Measurements from ENCODE around the gene MRPL28.

GRCh38 chr16:321532-321931, 48.8 kb downstream of the MRPL28 start:
- TF ChIP-seq EZH2phosphoT487 (IDR thresholded peaks at IDR 0.05) (no peak), CTCF (IDR thresholded peaks at IDR 0.05) (no peak), EZH2 (IDR thresholded peaks at IDR 0.05) (no peak)

Measured in neural progenitor cell (in vitro differentiated cells).